NCI-H128 (cell line): Measurements from ENCODE around the gene PHYHD1.
A peak's percentile ranks its signal among the peaks of the same experiment; 100 is the strongest.

Source experiments
- DNase-seq: peaks from one replicate; lab custom pipeline; 2025; ENCODE audit not compliant: unreplicated experiment; lab: John Stamatoyannopoulos, UW

The PHYHD1 gene

GRCh38 chr9:128920381-128921058, at the start of gene PHYHD1:
Gene PHYHD1 (plus strand): TSS chr9:128920982. CDS start chr9:128922324, 1,342 bp downstream.
- DNase-seq = no peak

GRCh38 chr9:128877852-128878251, 42.9 kb upstream of the PHYHD1 start:
- no peak for DNase-seq

- peak; percentile 96 for DNase-seq
Observed at GRCh38 chr9:128881884-128882676, 38.7 kb upstream of the PHYHD1 start, which contains the start of the genes KYAT1 and LRRC8A. Gene KYAT1 (minus strand): TSS chr9:128881950. CDS start chr9:128845405, 36,545 bp downstream. Gene LRRC8A (plus strand): TSS chr9:128882133. CDS start chr9:128907165, 25,032 bp downstream.

GRCh38 chr9:128882677-128883603, 37.8 kb upstream of the PHYHD1 start:
- DNase-seq = no peak

GRCh38 chr9:128884164-128884563, 36.6 kb upstream of the PHYHD1 start:
- no peak for DNase-seq

GRCh38 chr9:128885376-128885775, 35.4 kb upstream of the PHYHD1 start:
- no peak for DNase-seq

- no peak for DNase-seq
Observed at GRCh38 chr9:128885798-128886197, 35.0 kb upstream of the PHYHD1 start.

- no peak for DNase-seq
Observed at GRCh38 chr9:128886211-128886891, 34.4 kb upstream of the PHYHD1 start.

- DNase-seq = no peak
Observed at GRCh38 chr9:128887049-128887448, 33.7 kb upstream of the PHYHD1 start.

DNA sequence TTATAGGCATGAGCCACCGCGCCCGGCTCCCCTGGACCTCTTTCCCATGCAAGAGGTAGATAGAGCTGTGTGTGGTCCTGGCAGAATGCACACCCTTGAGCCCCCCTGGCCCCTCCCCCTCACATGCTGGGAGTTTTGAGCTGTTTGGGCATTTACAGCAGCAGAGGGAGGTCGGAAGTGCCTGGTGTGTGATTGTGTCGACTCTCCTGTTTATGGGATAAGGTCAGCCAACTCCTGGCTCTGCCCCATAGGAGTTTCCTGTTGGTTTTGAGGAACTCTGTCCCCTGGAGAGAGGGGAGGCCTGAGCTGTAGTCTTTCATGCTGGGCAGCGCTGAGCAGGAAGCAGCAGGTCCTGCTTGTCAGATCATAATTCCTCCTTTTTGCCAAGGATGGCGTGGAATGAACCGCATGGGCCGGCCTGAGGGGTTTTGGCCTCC, 32.9 kb upstream of the PHYHD1 start:
- no peak for DNase-seq

GRCh38 chr9:128891321-128892220, 29.2 kb upstream of the PHYHD1 start:
- no peak for DNase-seq

GRCh38 chr9:128892221-128892921, 28.4 kb upstream of the PHYHD1 start:
- no peak for DNase-seq

GRCh38 chr9:128893354-128893753, 27.4 kb upstream of the PHYHD1 start:
- DNase-seq = no peak

DNA sequence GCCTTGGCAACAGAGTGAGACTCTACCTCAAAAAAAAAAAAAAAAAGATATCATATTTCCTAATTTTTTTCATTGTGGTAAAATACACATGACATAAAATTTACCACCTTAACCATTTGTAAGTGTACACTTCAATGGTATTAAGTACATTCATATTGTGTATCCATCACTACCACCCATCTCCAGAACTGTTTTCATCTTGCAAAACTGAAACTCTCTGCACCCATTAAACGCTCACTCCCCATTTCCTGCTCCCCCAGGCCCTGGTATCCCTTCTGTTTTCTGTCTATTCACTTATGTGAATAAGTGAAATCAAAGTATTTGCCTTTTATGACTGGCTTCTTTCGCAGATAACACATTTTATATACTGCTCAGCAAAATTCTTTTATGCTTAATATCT, 26.0 kb upstream of the PHYHD1 start:
- no peak for DNase-seq

DNA sequence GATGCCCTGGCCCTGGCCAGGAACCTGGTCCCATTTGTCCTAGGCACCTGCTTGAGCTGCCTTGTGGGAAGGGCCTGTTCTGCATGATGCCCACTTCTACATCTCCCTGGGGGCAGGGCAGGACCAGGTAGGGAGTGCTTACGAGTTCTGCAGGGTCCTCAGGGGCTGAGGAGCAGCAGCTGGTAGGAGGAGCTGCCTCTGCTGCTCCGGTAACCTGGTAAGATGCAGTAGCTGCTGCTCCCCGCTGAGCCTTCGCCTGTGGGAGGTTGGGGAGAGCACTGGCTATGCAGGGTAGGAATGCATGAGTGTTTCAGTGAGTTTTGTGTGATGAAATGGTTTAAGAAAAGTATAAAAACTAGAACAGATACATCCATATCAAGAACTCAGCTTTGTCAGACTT, 25.2 kb upstream of the PHYHD1 start:
- DNase-seq = no peak

DNA sequence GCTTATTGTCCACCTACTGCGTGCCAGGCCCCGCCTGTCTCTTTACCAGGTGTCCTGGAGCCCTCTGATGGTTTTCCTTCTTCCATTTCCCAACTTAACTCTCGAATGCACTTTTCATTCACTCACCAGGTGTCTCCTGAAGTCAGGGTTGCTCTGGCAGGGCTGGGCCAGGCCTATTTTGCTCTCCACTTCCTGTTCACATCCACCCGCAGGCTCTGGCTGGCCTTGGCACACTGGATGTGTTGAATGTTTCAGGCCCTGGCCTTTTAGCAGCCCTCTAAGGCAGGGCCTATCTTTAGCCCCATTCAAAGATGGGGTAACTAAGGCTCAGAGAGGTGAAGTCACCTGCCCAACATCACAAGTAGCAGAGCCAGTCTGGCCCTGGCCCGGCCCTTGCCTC, 22.4 kb upstream of the PHYHD1 start:
- no peak for DNase-seq

GRCh38 chr9:128898845-128899565, 21.8 kb upstream of the PHYHD1 start:
- DNase-seq = no peak
